ENCODE results near the gene PTPMT1. TPM values are rescaled to one million over a fixed set of nuclear protein-coding genes. Genes with fewer than 3 reads are reported as not detected.

The PTPMT1 gene
- total and polyA plus RNA-seq, 12 donors = 16.9 to 66.9 (median 22.4) TPM

DNA sequence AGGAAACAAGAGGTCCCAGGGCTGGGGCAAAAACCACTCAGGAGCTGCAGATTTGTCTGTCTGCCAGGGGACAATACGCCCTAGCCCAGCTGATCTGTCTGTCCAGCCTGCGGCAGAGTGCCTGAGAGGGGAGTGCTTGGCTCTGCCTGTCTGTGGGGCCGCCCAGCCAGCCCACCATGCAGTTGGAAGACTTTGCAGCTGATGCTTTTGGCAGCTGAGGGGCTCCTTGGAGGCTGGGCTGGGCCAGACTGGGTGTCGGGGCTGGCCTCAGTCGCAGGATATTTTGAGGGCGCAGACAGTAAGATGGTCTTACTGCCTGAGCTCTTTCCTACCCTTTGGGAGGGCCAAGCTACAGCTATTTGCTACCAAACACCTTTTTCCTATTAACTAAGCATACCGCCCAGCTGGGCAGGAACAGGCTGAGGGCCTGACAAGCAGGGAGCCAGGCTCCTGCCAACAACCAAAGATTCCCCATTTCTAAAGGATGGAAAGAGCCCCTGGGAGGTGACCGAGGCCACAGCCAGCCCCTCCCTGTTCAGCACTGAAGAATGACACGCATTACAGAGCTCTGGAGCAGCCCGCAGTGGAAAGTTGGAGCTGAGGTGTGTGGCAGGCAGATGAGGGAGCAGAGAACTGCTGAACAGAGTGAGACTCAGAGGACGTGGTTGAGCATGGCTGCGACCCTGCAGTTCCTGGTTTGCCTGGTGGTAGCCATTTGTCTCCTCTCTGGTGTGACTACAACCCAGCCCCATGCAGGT lies 20.9 kb downstream of the PTPMT1 start, which contains the start of gene FAM180B:
FAM180B (plus strand) TSS at position 581 of the 758 bp plus-strand sequence; CDS start at position 672, 91 bp downstream.
- Histone ChIP-seq H3K9me3 (no peaks in the 10 kb centered on the region), H3K27ac (peak within 1 kb of the TSS in 6 of 10 donors; percentile 9 to 56 (median 40)), H3K27me3 (peaks cover 0 to 25% (median 14%) of the 10 kb centered on the region in 7 donors), H3K36me3 (peaks cover 0 to 42% (median 37%) of the 10 kb centered on the region in 9 donors), H3K4me3 (no peak within 1 kb of the TSS), H3K4me1 (peaks cover 0 to 27% (median 10%) of the 10 kb centered on the region in 9 donors)
- DNase-seq (no peak), ATAC-seq (peak in 6 of 8 donors; percentile 17 to 83 (median 50))
- 64 to 65% methylated on average over 12 of the region's 12 CpGs for WGBS, 2 donors
- intact Hi-C loops (cut with DNase I) = loop anchor here in 1 of 10 donors (10.0 kb wide), 1 partner anchor 749 kb away; no protein-coding TSS in a partner anchor
- TF ChIP-seq, protein P1, sequence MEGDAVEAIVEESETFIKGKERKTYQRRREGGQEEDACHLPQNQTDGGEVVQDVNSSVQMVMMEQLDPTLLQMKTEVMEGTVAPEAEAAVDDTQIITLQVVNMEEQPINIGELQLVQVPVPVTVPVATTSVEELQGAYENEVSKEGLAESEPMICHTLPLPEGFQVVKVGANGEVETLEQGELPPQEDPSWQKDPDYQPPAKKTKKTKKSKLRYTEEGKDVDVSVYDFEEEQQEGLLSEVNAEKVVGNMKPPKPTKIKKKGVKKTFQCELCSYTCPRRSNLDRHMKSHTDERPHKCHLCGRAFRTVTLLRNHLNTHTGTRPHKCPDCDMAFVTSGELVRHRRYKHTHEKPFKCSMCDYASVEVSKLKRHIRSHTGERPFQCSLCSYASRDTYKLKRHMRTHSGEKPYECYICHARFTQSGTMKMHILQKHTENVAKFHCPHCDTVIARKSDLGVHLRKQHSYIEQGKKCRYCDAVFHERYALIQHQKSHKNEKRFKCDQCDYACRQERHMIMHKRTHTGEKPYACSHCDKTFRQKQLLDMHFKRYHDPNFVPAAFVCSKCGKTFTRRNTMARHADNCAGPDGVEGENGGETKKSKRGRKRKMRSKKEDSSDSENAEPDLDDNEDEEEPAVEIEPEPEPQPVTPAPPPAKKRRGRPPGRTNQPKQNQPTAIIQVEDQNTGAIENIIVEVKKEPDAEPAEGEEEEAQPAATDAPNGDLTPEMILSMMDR (IDR thresholded peaks at IDR 0.05) = no peak

DNA sequence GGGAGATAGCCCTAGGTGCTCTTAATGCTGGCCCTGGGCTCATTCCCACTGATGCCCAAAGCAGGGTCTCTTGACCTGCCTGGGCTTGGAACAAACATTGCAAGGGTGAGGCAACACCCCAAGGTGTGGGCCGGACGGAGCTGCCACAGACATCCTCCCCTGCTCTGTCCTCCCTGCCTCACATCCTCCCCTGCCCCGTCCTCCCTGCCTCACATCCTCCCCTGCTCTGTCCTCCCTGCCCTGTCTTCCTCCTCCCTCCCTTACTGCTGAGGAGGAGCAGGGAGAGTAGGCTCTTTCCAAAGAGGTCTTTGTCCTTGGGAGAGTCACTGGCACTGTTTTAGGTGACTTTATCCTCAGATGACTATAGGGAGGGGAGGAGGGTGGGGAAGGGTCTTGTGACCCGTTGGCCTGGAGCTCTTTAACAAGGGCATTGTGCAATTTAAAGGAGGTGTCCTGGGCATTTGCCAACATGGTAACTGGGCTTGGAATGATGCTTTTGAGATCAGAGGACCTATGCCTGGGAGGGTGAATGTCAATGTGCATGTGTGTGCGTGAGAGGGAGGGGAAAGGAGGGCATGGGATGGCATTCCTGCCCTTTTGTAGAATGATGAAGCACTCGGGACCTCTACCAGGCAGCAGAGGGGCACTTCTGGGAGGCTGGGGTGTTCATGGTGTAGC lies 21.8 kb downstream of the PTPMT1 start:
- H3K27me3 ChIP-seq = peaks cover 0 to 33% (median 16%) of the 10 kb centered on the region in 7 donors
- no peak for DNase-seq
- intact Hi-C loops (cut with DNase I) = loop anchor here in 1 of 10 donors (10.0 kb wide), 1 partner anchor 748 kb away; no protein-coding TSS in a partner anchor
- no peak overlapping the region for H3K4me3 ChIP-seq
- H3K4me1 ChIP-seq = peaks cover 0 to 27% (median 10%) of the 10 kb centered on the region in 9 donors
- no peaks in the 10 kb centered on the region for H3K9me3 ChIP-seq
- TF ChIP-seq, protein P1 (IDR thresholded peaks at IDR 0.05) = no peak
- ATAC-seq = no peak
- peak overlapping the region in 4 of 10 donors; percentile 9 to 56 (median 38) for H3K27ac ChIP-seq
- peaks cover 0 to 33% (median 28%) of the 10 kb centered on the region in 9 donors for H3K36me3 ChIP-seq
- 65 to 70% methylated on average over 6 of the region's 6 CpGs for WGBS, 2 donors

DNA sequence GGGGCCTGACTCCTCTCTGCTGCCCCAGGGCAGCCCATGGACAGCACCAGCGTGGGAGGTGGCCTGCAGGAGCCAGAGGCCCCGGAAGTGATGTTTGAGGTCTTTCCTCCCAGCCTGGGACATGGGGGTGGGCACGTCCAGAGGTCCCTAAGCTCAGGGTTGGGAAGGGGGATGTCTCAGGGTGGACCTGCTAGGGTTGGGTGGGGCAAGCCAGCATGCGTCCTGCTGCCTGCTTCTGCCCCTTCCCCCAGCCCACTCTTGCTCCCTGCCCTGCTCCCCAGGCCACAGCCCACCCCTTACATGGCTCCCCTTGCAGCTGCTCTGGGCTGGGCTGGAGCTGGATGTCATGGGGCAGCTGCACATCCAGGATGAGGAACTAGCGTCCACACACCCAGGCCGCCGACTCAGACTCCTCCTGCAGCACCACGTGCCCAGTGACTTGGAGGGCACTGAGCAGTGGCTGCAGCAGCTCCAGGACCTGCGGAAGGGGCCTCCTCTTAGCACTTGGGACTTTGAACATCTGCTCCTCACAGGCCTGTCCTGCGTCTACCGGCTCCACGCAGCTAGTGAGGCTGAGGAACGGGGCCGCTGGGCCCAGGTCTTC lies 22.4 kb downstream of the PTPMT1 start:
- Histone ChIP-seq H3K27me3 (peaks cover 0 to 39% (median 23%) of the 10 kb centered on the region in 7 donors), H3K27ac (peak overlapping the region in 2 of 10 donors; percentile 9 to 56), H3K4me3 (peak overlapping the region in 1 of 10 donors; percentile 28), H3K4me1 (peaks cover 0 to 27% (median 10%) of the 10 kb centered on the region in 9 donors), H3K9me3 (no peaks in the 10 kb centered on the region), H3K36me3 (peaks cover 0 to 26% (median 21%) of the 10 kb centered on the region in 9 donors)
- TF ChIP-seq, protein P1 (IDR thresholded peaks at IDR 0.05) = no peak
- peak; percentile 37 to 48 for DNase-seq
- intact Hi-C loops (cut with DNase I) = loop anchor here in 1 of 10 donors (10.0 kb wide), 1 partner anchor 747 kb away; no protein-coding TSS in a partner anchor
- ATAC-seq = peak; percentile 18 to 57 (median 48)
- 81% methylated on average over 14 of the region's 14 CpGs for WGBS, 2 donors
